ENCODE data around the gene PSMD4.

The PSMD4 gene

DNA sequence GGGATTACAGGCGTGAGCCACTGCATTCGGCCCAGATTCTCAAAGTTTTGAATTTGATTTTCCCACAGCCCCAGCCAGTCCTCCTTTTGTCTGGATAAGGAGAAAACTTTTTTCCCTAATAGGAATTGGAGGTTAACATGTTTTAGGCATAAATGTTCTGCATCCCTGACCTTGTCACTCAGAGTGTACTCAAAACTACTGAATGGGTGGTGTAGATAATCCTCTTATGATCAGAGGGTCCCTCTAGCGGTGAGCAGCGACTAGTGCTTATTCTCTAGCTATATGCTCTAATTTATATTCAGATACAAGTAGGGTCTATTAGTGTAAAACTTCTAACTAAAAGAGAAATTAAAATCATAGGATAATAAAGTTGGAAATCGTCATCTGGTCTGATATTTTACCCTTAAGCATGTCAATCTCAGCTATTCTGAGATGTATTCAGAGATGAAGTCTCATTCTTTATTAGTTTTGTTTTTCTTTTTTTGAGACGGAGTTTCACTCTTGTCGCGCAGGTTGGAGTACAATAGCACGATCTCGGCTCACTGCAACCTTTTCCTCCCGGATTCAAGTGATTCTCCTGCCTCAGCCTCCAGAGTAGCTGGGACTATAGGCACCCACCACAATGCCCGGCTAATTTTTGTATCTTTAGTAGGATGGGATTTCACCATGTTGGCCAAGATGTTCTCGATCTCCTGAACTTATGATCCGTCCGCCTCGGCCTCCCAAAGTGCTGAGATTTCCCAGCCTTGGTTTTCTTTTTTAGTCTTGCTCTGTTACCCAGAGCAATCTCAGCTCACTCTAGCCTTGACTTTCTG lies 2.7 kb upstream of the PSMD4 start:
- TF ChIP-seq, protein P1, sequence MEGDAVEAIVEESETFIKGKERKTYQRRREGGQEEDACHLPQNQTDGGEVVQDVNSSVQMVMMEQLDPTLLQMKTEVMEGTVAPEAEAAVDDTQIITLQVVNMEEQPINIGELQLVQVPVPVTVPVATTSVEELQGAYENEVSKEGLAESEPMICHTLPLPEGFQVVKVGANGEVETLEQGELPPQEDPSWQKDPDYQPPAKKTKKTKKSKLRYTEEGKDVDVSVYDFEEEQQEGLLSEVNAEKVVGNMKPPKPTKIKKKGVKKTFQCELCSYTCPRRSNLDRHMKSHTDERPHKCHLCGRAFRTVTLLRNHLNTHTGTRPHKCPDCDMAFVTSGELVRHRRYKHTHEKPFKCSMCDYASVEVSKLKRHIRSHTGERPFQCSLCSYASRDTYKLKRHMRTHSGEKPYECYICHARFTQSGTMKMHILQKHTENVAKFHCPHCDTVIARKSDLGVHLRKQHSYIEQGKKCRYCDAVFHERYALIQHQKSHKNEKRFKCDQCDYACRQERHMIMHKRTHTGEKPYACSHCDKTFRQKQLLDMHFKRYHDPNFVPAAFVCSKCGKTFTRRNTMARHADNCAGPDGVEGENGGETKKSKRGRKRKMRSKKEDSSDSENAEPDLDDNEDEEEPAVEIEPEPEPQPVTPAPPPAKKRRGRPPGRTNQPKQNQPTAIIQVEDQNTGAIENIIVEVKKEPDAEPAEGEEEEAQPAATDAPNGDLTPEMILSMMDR (IDR thresholded peaks at IDR 0.05; ENCODE audit: borderline replicate concordance, insufficient read depth, low read depth, low read length): peak; percentile 73

DNA sequence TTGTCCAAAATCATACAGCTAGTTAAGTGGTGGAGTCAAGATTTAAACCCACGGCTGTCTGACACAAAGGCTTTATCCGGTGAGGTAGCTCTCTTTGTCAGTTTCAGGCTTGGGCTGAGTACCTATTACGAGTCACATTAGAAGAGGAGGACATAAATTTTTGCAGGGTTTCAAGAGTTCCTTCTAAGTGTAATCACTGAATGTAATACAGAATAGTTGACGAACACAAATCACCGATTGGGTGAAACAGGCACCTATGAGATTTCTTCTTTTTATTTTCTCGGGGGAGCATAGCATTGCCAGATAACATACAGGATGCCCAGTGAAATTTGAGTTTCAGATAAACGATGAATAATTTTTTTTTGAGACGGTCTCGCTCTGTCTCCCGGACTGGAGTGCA lies 847 bp downstream of the PSMD4 start:
- H3K4me3 ChIP-seq (ENCODE audit: low read depth, low read length): peak overlapping the region; percentile 71
- TF ChIP-seq, protein P1 (IDR thresholded peaks at IDR 0.05; ENCODE audit: borderline replicate concordance, insufficient read depth, low read depth, low read length): no peak

More for the DNA sequence above, 2.7 kb upstream of the PSMD4 start:
- no peak overlapping the region for H3K4me3 ChIP-seq (ENCODE audit: low read depth, low read length)

DNA sequence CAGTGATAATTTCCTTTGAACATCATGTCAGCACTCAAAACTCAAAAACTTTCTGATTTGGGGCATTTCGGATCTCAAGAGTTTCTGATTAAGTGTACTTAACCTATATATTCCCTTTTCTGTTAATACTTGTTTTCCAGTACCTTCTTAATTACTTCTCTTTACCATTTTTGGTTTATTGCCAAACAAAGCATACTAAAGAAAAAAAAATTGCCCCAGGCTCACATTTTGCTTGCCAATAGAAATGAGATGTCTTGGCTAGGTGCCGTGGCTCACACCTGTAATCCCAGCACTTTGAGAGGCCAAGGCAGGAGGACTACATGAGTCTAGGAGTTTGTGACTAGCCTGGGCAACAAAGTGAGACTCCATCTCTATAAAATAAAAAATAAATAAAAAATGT lies 4.8 kb downstream of the PSMD4 start:
- no peak overlapping the region for H3K4me3 ChIP-seq (ENCODE audit: low read depth, low read length)
- TF ChIP-seq, protein P1 (IDR thresholded peaks at IDR 0.05; ENCODE audit: borderline replicate concordance, insufficient read depth, low read depth, low read length): no peak

DNA sequence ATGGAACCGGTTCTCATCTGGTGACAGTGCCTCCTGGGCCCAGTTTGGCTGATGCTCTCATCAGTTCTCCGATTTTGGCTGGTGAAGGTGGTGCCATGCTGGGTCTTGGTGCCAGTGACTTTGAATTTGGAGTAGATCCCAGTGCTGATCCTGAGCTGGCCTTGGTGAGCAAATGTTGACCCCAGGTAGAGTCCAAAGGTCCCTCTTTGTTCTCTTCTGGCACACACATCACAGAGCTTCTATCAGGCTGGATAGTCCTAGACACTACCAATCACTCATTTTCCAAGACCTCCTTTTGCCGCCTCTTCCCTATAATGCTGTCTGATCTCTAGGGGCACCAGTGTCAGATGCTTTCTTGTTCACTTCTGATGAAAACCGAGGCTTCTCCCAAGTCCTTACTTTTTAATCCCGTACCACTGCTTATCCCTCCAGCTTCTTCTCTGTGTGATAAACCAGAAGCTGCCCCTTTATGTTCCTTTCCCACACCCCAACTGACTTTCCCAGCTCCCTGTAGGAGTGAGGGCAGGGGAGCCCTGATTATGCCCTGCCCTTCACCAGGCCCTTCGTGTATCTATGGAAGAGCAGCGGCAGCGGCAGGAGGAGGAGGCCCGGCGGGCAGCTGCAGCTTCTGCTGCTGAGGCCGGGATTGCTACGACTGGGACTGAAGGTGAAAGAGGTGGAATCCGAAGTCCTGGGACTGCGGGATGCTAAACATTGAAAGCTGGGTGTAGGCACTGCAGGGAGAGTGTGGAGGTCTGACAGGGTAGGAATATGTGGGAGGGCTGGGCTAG lies 11.1 kb downstream of the PSMD4 start:
- TF ChIP-seq, protein P1 (IDR thresholded peaks at IDR 0.05; ENCODE audit: borderline replicate concordance, insufficient read depth, low read depth, low read length): no peak
- H3K4me3 ChIP-seq (ENCODE audit: low read depth, low read length): no peak overlapping the region

DNA sequence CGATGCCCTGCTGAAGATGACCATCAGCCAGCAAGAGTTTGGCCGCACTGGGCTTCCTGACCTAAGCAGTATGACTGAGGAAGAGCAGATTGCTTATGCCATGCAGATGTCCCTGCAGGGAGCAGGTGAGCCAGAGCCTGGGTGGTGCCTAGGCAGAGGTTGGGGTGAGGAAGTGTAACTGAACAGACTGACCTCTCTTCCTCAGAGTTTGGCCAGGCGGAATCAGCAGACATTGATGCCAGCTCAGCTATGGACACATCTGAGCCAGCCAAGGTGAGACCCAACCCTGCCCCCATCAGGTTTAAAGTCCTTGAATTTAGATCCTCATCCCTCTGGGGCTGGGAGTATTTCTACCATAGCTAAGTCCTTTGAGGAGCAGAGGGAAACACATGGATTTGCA lies 11.8 kb downstream of the PSMD4 start:
- TF ChIP-seq, protein P1 (IDR thresholded peaks at IDR 0.05; ENCODE audit: borderline replicate concordance, insufficient read depth, low read depth, low read length): no peak
- H3K4me3 ChIP-seq (ENCODE audit: low read depth, low read length): no peak overlapping the region

DNA sequence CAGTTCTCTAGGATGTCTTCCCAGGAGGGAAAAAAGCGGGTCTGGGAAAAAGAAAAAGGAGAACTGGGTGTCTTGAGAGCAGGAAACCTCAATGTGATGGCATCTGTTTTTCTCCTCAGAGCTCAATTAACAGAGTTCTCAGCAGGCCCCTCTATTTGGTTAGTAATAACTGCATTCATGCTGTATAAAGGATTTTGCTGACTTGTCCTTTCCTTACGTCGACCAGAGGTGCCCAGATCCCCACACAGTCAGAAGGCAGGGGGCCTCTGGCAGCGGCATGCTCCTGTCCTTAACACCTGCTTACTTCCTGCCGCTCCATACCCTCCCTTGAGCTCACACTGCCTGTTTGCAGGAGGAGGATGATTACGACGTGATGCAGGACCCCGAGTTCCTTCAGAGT lies 12.3 kb downstream of the PSMD4 start:
- TF ChIP-seq, protein P1 (IDR thresholded peaks at IDR 0.05; ENCODE audit: borderline replicate concordance, insufficient read depth, low read depth, low read length): no peak
- H3K4me3 ChIP-seq (ENCODE audit: low read depth, low read length): no peak overlapping the region
